Measurements from ENCODE around the gene CTBP2.

The CTBP2 gene
- 0.78 to 0.84 reads per million in 2 experiments for total RNA-seq

- DNase-seq (ENCODE audit: low read depth), result no peak
These were observed at the start of gene CTBP2 for GRCh38 chr10:125159932-125160855. TSS of gene CTBP2 (minus strand) at chr10:125160563.

GRCh38 chr10:125209591-125210355 is 49.4 kb upstream of the CTBP2 start:
- DNase-seq (ENCODE audit: low read depth), result no peak

- DNase-seq (ENCODE audit: low read depth), result no peak
These were observed 48.6 kb upstream of the CTBP2 start for GRCh38 chr10:125208854-125209565.

GRCh38 chr10:125206623-125207022 is 46.3 kb upstream of the CTBP2 start:
- no peak for DNase-seq (ENCODE audit: low read depth)

GRCh38 chr10:125205431-125205830 is 45.1 kb upstream of the CTBP2 start:
- no peak for DNase-seq (ENCODE audit: low read depth)

GRCh38 chr10:125204400-125204799 is 44.0 kb upstream of the CTBP2 start:
- DNase-seq (ENCODE audit: low read depth), result no peak

GRCh38 chr10:125203186-125203800 is 42.9 kb upstream of the CTBP2 start:
- no peak for DNase-seq (ENCODE audit: low read depth)

GRCh38 chr10:125201791-125202622 is 41.6 kb upstream of the CTBP2 start:
- DNase-seq (ENCODE audit: low read depth), result no peak

GRCh38 chr10:125201108-125201524 is 40.8 kb upstream of the CTBP2 start:
- no peak for DNase-seq (ENCODE audit: low read depth)

- DNase-seq (ENCODE audit: low read depth), result no peak
These were observed 40.0 kb upstream of the CTBP2 start for GRCh38 chr10:125200396-125200795.

- no peak for DNase-seq (ENCODE audit: low read depth)
These were observed 38.9 kb upstream of the CTBP2 start for GRCh38 chr10:125199270-125199669.

GRCh38 chr10:125194814-125195213 is 34.5 kb upstream of the CTBP2 start:
- DNase-seq (ENCODE audit: low read depth), result no peak

GRCh38 chr10:125193306-125193877 is 33.0 kb upstream of the CTBP2 start:
- no peak for DNase-seq (ENCODE audit: low read depth)

GRCh38 chr10:125192620-125193019 is 32.3 kb upstream of the CTBP2 start:
- DNase-seq (ENCODE audit: low read depth), result no peak

GRCh38 chr10:125192005-125192404 is 31.6 kb upstream of the CTBP2 start:
- DNase-seq (ENCODE audit: low read depth), result no peak

- no peak for DNase-seq (ENCODE audit: low read depth)
These were observed 30.6 kb upstream of the CTBP2 start for GRCh38 chr10:125190946-125191345.

- DNase-seq (ENCODE audit: low read depth), result no peak
These were observed 30.1 kb upstream of the CTBP2 start for GRCh38 chr10:125190414-125190813.

- no peak for DNase-seq (ENCODE audit: low read depth)
These were observed 28.8 kb upstream of the CTBP2 start for GRCh38 chr10:125189162-125189561.

- no peak for DNase-seq (ENCODE audit: low read depth)
These were observed 27.2 kb upstream of the CTBP2 start for GRCh38 chr10:125187238-125188194.

Measured in T follicular helper cell (primary cell).